Kidney epithelial cell (primary cell): ENCODE measurements around the gene FANCL. TPM values are rescaled to one million over a fixed set of nuclear protein-coding genes. Genes with fewer than 3 reads are reported as not detected.
"Not testable (repeated sequence)": the region's sequence is repeated elsewhere in the genome, so short reads cannot be mapped to it uniquely, and the experiment has no call there.

ENCODE experiments used
- DNase-seq: peaks from one replicate; pipeline ENCODE4 v3.0.0-alpha.2; 2010; ENCODE audit warnings: low read depth
- H3K27me3 ChIP-seq: 2 replicates; pipeline ENCODE4 v1.6.0; 2011; ENCODE audit warnings: low read length; ENCODE audit not compliant: control insufficient read depth, insufficient read depth
- H3K36me3 ChIP-seq: 2 replicates; pipeline ENCODE4 v1.5.1; 2011; ENCODE audit warnings: low read length; ENCODE audit not compliant: control insufficient read depth, insufficient read depth
- H3K4me3 ChIP-seq: 2 replicates; pipeline ENCODE4 v1.5.1; 2011; ENCODE audit warnings: low read depth, mild to moderate bottlenecking, control low read depth, low read length
- CTCF ChIP-seq: IDR thresholded peaks from 2 replicates; pipeline ENCODE4 v1.5.1; 2011; ENCODE audit warnings: mild to moderate bottlenecking, moderate library complexity, low read length, control low read depth, inconsistent platforms; ENCODE audit not compliant: insufficient read depth, poor library complexity, severe bottlenecking
- total RNA-seq: library from RNA; depleted of rRNA; stranded (reverse); fragments of >200 nt; gene quantifications from 2 replicates; pipeline ENCODE4 v1.2.3, GENCODE V29; 2015

The FANCL gene
- total RNA-seq, 1 donor from 2014 or later = 12.9 TPM

GRCh38 chr2:58215429-58215828, 25.7 kb downstream of the FANCL start:
- TF ChIP-seq CTCF = no peak
- H3K36me3 ChIP-seq = no peaks in the 10 kb centered on the region
- H3K27me3 ChIP-seq = no peaks in the 10 kb centered on the region
- H3K4me3 ChIP-seq = no peak overlapping the region
- no peak for DNase-seq

DNA sequence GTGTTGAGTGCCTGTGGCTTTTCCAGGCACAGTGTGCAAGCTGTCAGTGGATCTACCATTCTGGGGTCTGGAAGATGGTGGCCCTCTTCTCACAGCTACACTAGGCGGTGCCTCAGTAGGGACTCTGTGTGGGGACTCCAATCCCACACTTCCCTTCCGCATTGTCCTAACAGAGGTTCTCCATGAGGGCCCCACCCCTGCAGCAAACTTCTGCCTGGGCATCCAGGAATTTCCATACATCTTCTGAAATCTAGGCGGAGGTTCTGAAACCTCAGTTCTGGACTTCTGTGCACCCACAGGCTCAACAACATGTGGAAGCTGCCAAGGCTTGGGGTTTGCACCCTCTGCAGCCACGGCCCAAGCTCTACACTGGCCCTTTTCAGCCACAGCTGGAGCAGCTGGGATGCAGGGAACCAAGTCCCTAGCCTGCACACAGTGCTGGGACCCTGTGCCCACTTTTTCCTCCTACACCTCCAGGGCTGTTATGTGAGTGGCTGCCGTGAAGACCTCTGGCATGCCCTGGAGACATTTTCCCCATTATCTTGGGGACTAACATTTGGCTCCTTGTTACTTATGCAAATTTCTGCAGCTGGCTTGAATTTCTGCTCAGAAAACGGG, 30.1 kb downstream of the FANCL start:
- H3K4me3 ChIP-seq, H3K36me3 ChIP-seq, H3K27me3 ChIP-seq, DNase-seq: not testable (repeated sequence)

GRCh38 chr2:58207189-58207588, 33.9 kb downstream of the FANCL start:
- TF ChIP-seq CTCF = no peak
- H3K4me3 ChIP-seq = no peak overlapping the region
- H3K27me3 ChIP-seq = no peaks in the 10 kb centered on the region
- no peak for DNase-seq
- H3K36me3 ChIP-seq = no peaks in the 10 kb centered on the region

DNA sequence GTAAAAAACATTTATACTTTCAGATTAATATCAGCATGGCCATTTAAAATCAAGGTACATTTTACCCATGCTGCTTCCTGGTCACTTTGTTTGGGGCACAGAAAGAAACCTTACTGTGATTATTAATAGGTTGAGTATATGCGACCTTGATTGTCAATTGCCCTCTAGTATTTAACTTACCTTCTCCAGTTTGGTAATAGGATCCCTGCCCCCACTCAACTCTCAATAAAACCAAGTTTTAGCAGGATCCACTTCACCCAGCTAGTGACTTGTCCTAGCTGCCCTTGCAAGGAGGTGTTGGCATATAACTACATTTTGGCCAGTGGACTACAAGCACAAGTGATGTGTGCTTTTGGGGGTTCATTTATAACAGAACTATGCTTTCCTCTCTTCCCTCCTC, 34.3 kb downstream of the FANCL start:
- DNase-seq = no peak
- no peaks in the 10 kb centered on the region for H3K36me3 ChIP-seq
- H3K4me3 ChIP-seq = no peak overlapping the region
- no peak for TF ChIP-seq CTCF
- no peaks in the 10 kb centered on the region for H3K27me3 ChIP-seq

GRCh38 chr2:58204195-58204959, 36.7 kb downstream of the FANCL start:
- Histone ChIP-seq H3K4me3 (no peak overlapping the region), H3K36me3 (no peaks in the 10 kb centered on the region), H3K27me3 (no peaks in the 10 kb centered on the region)
- no peak for DNase-seq
- no peak for TF ChIP-seq CTCF

DNA sequence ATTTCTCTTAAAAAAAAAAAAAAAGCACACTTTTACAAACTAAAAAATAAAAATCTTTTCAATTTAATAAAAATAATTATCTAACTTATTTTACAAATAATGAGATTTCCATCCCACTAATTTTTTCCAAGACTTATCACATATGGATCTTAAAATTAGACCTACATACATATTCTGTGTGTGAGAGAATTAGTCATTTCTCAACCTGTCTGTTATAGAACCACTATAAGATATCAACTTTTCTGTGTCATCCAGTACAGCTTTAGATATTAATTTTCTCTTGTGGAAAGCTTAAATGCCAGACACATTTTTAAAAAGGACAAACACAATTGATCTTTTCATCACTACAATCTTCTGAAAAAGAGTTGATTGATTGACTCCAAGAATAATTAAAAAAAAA, 38.1 kb downstream of the FANCL start:
- Histone ChIP-seq H3K27me3 (no peaks in the 10 kb centered on the region), H3K36me3 (no peaks in the 10 kb centered on the region), H3K4me3 (no peak overlapping the region)
- no peak for TF ChIP-seq CTCF
- DNase-seq = no peak
